GM13977 (cell line): ENCODE data around the gene MINAR1.

Experiments used
- DNase-seq: peaks from one replicate; pipeline ENCODE4 v3.0.0; 2012; ENCODE audit warnings: low spot score
- CTCF ChIP-seq: IDR thresholded peaks from 2 replicates; pipeline ENCODE4 v1.5.1; 2012; ENCODE audit warnings: mild to moderate bottlenecking, control low read depth; ENCODE audit not compliant: insufficient read depth; ENCODE audit errors: extremely low read depth, missing control alignments
- in situ Hi-C: fragments of 300-500 bp; cut with MboI; formaldehyde crosslinking; loops from one replicate; pipeline ENCODE4 v1.12.0; 2022; ENCODE audit warnings: low sequenced_read_pairs, low pct_unique_long_range_greater_than_20kb, mixed read lengths, inconsistent platforms; ENCODE audit not compliant: unreplicated experiment

MINAR1 gene

GRCh38 chr15:79440355-79440908 is 8.3 kb downstream of the MINAR1 start:
- TF ChIP-seq CTCF, result no peak
- no peak for DNase-seq
- in situ Hi-C loops, result no loop called here

DNA sequence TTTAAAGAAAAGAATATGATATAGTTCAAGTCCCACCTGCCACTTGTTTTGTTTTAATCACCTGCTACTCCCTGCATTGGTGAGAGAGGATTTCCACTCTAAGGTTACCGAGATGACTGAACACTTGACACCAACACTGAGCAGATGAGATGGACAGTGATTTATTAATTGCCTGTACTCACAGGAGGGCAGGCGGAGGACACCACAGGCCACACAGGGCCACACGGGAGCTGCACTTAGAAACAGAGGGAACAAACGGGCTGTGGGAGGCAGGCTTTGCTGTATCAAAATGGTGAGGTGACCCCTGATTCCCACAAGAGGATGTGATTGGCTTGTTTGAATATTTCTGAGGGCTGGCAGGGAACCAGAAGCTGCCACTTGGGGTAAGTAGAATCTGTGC is 10.8 kb downstream of the MINAR1 start:
- no peak for DNase-seq
- in situ Hi-C loops, result no loop called here
- no peak for TF ChIP-seq CTCF

DNA sequence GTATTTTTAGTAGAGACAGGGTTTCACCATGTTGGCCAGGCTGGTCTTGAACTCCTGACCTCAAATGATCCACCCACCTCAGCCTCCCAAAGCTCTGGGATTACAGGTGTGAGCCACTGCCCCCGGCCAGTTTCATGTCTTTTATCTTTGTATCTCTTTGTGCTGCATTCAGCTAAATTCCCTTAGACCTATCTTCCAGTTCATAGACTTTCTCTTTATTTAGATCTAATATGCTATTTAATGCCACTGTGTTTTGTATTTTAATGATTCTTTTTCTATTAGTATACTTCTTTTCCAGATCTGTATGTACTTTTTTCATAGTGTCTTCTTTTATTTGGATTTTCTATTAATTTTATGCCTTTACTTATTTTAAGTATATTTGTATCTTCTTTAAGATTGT is 14.9 kb downstream of the MINAR1 start:
- DNase-seq, result no peak
- in situ Hi-C loops, result no loop called here
- no peak for TF ChIP-seq CTCF

- no peak for DNase-seq
- no peak for TF ChIP-seq CTCF
- in situ Hi-C loops, result no loop called here
Observed at GRCh38 chr15:79450648-79451047, 18.5 kb downstream of the MINAR1 start.

- TF ChIP-seq CTCF, result no peak
- in situ Hi-C loops, result no loop called here
Observed at GRCh38 chr15:79451361-79451999, 19.3 kb downstream of the MINAR1 start.

DNA sequence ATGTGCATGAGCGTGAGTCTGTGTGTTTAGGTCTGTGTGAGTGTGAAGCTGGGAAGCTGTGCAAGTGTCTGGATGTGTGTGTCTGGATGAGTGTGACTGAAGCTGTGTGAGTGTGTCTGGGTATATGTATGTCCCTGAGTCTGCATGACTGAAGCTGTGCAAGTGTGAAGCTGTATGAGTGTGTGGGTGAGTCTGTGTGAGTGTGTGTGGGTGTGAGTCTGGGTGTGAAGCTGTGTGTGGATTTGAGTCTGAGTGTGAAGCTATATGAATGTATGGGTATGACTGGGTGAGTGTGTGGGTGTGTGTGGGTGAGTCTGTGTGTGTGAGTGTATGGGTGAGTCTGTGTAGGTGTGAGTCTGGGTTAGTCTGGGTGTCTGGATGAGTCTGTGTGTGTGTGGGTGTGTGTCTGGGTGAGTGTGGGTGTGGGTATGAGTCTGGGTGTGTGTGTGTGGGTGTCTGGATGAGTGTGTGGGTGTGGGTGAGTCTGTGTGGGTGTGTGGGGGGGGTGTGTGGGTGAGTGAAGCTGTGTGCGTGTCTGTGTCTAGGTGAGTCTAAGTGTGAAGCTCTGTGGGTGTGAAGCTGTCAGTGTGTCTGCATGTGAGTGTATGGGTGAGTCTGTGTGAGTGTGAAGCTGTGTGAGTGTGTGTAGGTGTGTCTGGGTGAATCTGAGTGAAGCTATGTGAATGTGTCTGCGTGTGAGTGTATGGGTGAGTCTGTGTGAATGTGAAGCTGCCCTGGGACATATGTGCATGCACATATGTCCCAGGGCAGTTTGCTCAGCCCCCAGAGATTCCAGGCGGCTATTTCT is 20.3 kb downstream of the MINAR1 start:
- in situ Hi-C loops, result no loop called here
- TF ChIP-seq CTCF, result no peak

More at GRCh38 chr15:79451361-79451999, 19.3 kb downstream of the MINAR1 start:
- no peak for DNase-seq

More for the DNA sequence above, 20.3 kb downstream of the MINAR1 start:
- no peak for DNase-seq
